Esophagus muscularis mucosa (tissue), 4 donors: ENCODE data around the gene SLC20A1. TPM values are rescaled to one million over a fixed set of nuclear protein-coding genes. Genes with fewer than 3 reads are reported as not detected.
"Not testable (repeated sequence)": the region's sequence is repeated elsewhere in the genome, so short reads cannot be mapped to it uniquely, and the experiment has no call there.

Experiments
- DNase-seq: peaks from one replicate; pipeline ENCODE4 v3.0.0-alpha.2; 2017; ENCODE audit errors: extremely low spot score
- H3K27ac ChIP-seq, 4 donors: fragments of 200-600 bp; sonication (generic); replicated peaks in 1 of 4; 1 replicate in 3 of 4; 2 replicates in 1 of 4; pipeline ENCODE4 v1.5.1; 2016 to 2019; ENCODE audit warnings: mild to moderate bottlenecking in 1 of 4
- H3K27me3 ChIP-seq, 4 donors: fragments of 200-600 bp; sonication (generic); one replicate each; pipeline versions ENCODE4 v1.5.1 to v1.6.0; 2016 to 2019
- H3K36me3 ChIP-seq, 4 donors: fragments of 200-600 bp; sonication (generic); one replicate each; pipeline ENCODE4 v1.5.1; 2016 to 2019
- H3K4me1 ChIP-seq, 4 donors: fragments of 200-600 bp; sonication (generic); one replicate each; pipeline ENCODE4 v1.5.1; 2016 to 2019
- H3K4me3 ChIP-seq, 4 donors: fragments of 200-600 bp; sonication (generic); 1 replicate in 2 of 4; 2 replicates in 2 of 4; pipeline ENCODE4 v1.5.1; 2016 to 2019; ENCODE audit warnings: mild to moderate bottlenecking in 4 of 4, moderate library complexity in 1 of 4
- H3K9me3 ChIP-seq, 4 donors: fragments of 200-600 bp; sonication (generic); 1 replicate in 3 of 4; 2 replicates in 1 of 4; pipeline ENCODE4 v1.5.1; 2016 to 2019
- CTCF ChIP-seq, 3 experiments: fragments of 200-600 bp in 2 of 3; fragments of 450-650 bp in 1 of 3; sonication (generic) in 2 of 3; IDR thresholded peaks; one replicate each; pipeline ENCODE4 v1.5.1; 2017 to 2019; ENCODE audit warnings: antibody characterized with exemption in 3 of 3, mild to moderate bottlenecking in 2 of 3, moderate library complexity in 1 of 3
- EP300 ChIP-seq: sonication (generic); formaldehyde crosslinking; IDR thresholded peaks from one replicate; pipeline ENCODE4 v1.6.1; 2017; ENCODE audit warnings: antibody characterized with exemption
- POLR2A ChIP-seq: fragments of 450-650 bp; IDR thresholded peaks from one replicate; pipeline ENCODE4 v1.6.1; 2017; ENCODE audit warnings: antibody characterized with exemption, moderate library complexity, mild to moderate bottlenecking, low read depth
- POLR2AphosphoS5 ChIP-seq, 2 donors: sonication (generic); formaldehyde crosslinking; IDR thresholded peaks; one replicate each; pipeline ENCODE4 v1.6.1; 2017; ENCODE audit warnings: antibody characterized with exemption in 2 of 2
- WGBS: methylation state at CpG from one replicate; pipeline ENCODE4 v1.1.5; 2018; 5-methylcytosine and 5-hydroxymethylcytosine counted together
- intact Hi-C: fragments of 100-400 bp; cut with DNase I; formaldehyde crosslinking; loops from one replicate; pipeline ENCODE4 v1.15.1; 2023
- total RNA-seq, 4 donors: library from RNA; depleted of rRNA; stranded (reverse); fragments of >200 nt; gene quantifications; one replicate each; pipeline versions ENCODE4 v1.1.0 to v1.2.1, GENCODE V29; 2016

SLC20A1 gene
- total RNA-seq, 4 donors from 2014 or later = 12.0 to 34.1 (median 14.9) TPM

DNA sequence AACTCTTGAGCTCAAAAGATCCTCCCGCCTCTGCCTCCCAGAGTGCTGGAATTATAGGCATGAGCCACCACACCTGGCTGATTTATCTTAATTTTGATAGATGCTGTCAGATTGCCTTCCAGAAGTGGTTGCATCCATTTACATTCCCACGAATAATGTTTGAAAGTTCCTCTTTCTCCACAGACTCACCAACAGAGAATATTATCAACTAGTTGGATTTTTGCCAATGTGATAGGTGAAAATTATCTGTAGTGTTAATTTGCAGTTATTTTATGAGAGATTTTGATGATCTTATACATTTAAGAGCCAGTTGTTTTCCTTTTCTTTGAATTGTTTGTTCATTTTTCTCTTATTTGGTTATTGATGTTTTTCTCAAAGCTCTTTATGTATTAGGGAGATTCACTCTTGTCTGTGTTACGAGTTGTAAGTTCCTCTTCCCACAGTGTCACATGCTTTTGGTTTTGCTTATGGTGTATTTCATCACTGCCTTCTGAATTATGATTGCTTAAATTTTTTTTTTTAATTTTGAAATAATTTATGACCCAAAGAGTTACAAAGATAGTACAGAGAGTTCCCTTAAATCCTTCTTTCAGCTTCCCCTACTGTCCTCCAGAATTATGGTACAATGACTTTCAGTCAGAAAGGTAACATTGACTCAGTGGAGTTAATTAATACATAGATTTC lies 54.4 kb downstream of the SLC20A1 start:
- WGBS = 65% methylated on average over 3 of the region's 3 CpGs
- Histone ChIP-seq H3K4me1 (no peaks in the 10 kb centered on the region), H3K9me3 (no peaks in the 10 kb centered on the region), H3K36me3 (no peaks in the 10 kb centered on the region), H3K4me3 (no peak overlapping the region), H3K27me3 (no peaks in the 10 kb centered on the region), H3K27ac (peak overlapping the region in 1 of 4 donors; percentile 16)
- DNase-seq = no peak
- intact Hi-C loops = no loop called here
- no peak for TF ChIP-seq POLR2A
- TF ChIP-seq POLR2AphosphoS5 (IDR thresholded peaks at IDR 0.05) = no peak
- no peak for TF ChIP-seq EP300
- no peak for TF ChIP-seq CTCF (IDR thresholded peaks at IDR 0.05)

DNA sequence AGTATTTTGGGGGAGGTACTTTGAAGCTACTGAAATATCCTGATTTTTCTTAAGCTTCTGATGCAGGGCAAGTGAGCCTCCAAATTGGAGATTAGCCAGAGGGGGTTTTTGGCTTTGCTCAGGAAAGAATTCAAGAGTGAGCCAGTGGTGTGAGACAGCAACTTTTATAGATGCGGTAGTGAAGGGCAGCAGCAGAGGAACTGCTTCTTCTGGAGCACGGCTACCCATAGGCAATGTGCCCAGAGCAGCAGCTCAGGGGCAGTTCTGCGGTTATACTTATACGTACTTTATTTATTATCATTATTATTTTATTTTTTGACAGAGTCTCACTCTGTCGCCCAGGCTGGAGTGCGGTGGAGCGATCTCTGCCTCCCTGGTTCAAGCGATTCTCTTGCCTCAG lies 55.3 kb downstream of the SLC20A1 start:
- Histone ChIP-seq H3K4me3 (no peak overlapping the region), H3K4me1 (no peaks in the 10 kb centered on the region), H3K36me3 (no peaks in the 10 kb centered on the region), H3K27me3 (no peaks in the 10 kb centered on the region), H3K27ac (peak overlapping the region in 2 of 4 donors; percentile 9 to 16), H3K9me3 (no peaks in the 10 kb centered on the region)
- intact Hi-C loops = no loop called here
- no peak for DNase-seq
- WGBS = 79% methylated on average over 8 of the region's 8 CpGs
- no peak for TF ChIP-seq CTCF (IDR thresholded peaks at IDR 0.05)
- no peak for TF ChIP-seq POLR2A
- no peak for TF ChIP-seq POLR2AphosphoS5 (IDR thresholded peaks at IDR 0.05)
- TF ChIP-seq EP300 = no peak

DNA sequence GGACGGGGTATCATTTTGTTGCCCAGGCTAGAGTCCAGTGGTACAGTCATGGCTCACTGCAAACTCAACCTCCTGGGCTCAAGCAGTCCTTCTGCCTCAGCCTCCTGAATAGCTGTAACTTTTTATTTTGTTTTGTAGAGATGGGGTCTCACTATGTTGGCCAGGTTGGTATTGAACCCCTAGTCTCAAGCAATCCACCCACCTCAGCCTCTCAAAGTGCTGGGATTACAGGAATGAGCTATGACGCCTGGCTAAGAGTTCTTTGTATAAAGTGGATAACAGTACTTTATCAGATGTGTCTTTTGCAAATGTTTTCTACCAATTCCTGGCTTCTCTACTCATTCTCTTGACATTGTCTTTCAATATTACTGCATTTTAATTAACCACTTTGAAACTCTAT lies 57.9 kb downstream of the SLC20A1 start:
- Histone ChIP-seq H3K4me3 (no peak overlapping the region), H3K36me3 (no peaks in the 10 kb centered on the region), H3K27ac (no peak overlapping the region), H3K9me3 (no peaks in the 10 kb centered on the region), H3K27me3 (no peaks in the 10 kb centered on the region), H3K4me1 (no peaks in the 10 kb centered on the region)
- TF ChIP-seq CTCF (IDR thresholded peaks at IDR 0.05) (no peak), POLR2AphosphoS5 (IDR thresholded peaks at IDR 0.05) (no peak), POLR2A (no peak), EP300 (no peak)
- intact Hi-C loops = no loop called here
- 86% methylated on average over 2 of the region's 2 CpGs for WGBS
- no peak for DNase-seq

GRCh38 chr2:112705575-112705974 lies 59.8 kb downstream of the SLC20A1 start:
- no peak for TF ChIP-seq CTCF (IDR thresholded peaks at IDR 0.05)
- no peak for TF ChIP-seq EP300
- TF ChIP-seq POLR2AphosphoS5 (IDR thresholded peaks at IDR 0.05) = no peak
- TF ChIP-seq POLR2A = no peak
- Histone ChIP-seq H3K4me1 (no peaks in the 10 kb centered on the region), H3K27ac (no peak overlapping the region), H3K36me3 (no peaks in the 10 kb centered on the region), H3K27me3 (no peaks in the 10 kb centered on the region), H3K9me3 (no peaks in the 10 kb centered on the region), H3K4me3 (no peak overlapping the region)
- 96% methylated on average over 4 of the region's 4 CpGs for WGBS
- no peak for DNase-seq
- intact Hi-C loops = no loop called here

GRCh38 chr2:112706170-112706664 lies 60.5 kb downstream of the SLC20A1 start:
- Histone ChIP-seq H3K4me1 (no peaks in the 10 kb centered on the region), H3K4me3 (no peak overlapping the region), H3K36me3 (no peaks in the 10 kb centered on the region), H3K9me3 (no peaks in the 10 kb centered on the region), H3K27me3 (no peaks in the 10 kb centered on the region), H3K27ac (no peak overlapping the region)
- intact Hi-C loops = no loop called here
- TF ChIP-seq CTCF (IDR thresholded peaks at IDR 0.05) (no peak), EP300 (no peak), POLR2A (no peak), POLR2AphosphoS5 (IDR thresholded peaks at IDR 0.05) (no peak)
- no peak for DNase-seq
- 44% methylated on average over 5 of the region's 5 CpGs for WGBS

GRCh38 chr2:112706947-112707346 lies 61.2 kb downstream of the SLC20A1 start:
- H3K27me3 ChIP-seq, H3K36me3 ChIP-seq, H3K4me1 ChIP-seq, H3K4me3 ChIP-seq, DNase-seq, H3K27ac ChIP-seq, H3K9me3 ChIP-seq, intact Hi-C loops: not testable (repeated sequence)
- WGBS = 76% methylated on average over 9 of the region's 9 CpGs
